A549 (cell line): Measurements from ENCODE around the gene PTCD1. TPM values are rescaled to one million over a fixed set of nuclear protein-coding genes. Genes with fewer than 3 reads are reported as not detected.

Experiments used
- ATAC-seq, 2 experiments: fragments of 200-7000 bp in 1 of 2; fragments of >200 bp in 1 of 2; cut with Nextera tagmentation in 1 of 2; cut with Tn5 transposase in 1 of 2; 3 replicates each; pipeline versions ENCODE4 v1.8.0 to v1.9.1; 2018 to 2020; ENCODE audit warnings: mild to moderate bottlenecking in 1 of 2, moderate library complexity in 1 of 2
- CTCF ChIA-PET: fragments of 300-600 bp; sonication (Branson Sonifier 250); formaldehyde crosslinking; extraction: SDS; loops from one replicate; lab custom pipeline; 2021; ENCODE audit warnings: antibody characterized with exemption, inconsistent platforms; lab: Yijun Ruan, JAX
- POLR2A ChIA-PET: fragments of 350-600 bp; formaldehyde crosslinking; extraction: SDS; loops from one replicate; lab custom pipeline; 2021; ENCODE audit warnings: antibody characterized with exemption, inconsistent platforms; lab: Yijun Ruan, JAX
- DNase-seq, 2 experiments: peaks; one replicate each; pipeline versions ENCODE4 v3.0.0 to v3.0.0-alpha.2; 2011 to 2016; ENCODE audit warnings: low read depth in 1 of 2, low spot score in 1 of 2
- FAIRE-seq: peaks from 2 replicates; lab custom pipeline; 2011; peaks lifted over from hg19 to GRCh38; lab: Jason Lieb, UNC
- H3K27ac ChIP-seq, 2 experiments: fragments of >200 bp; sonication (Bioruptor Twin); formaldehyde crosslinking; 3 replicates each; pipeline ENCODE4 v1.5.1; 2016 to 2017
- H3K4me1 ChIP-seq: fragments of >200 bp; sonication (Bioruptor Twin); formaldehyde crosslinking; 3 replicates; pipeline ENCODE4 v1.6.1; 2016
- H3K4me2 ChIP-seq: fragments of >200 bp; sonication (Bioruptor Twin); formaldehyde crosslinking; 3 replicates; pipeline ENCODE4 v1.6.1; 2016
- H3K4me3 ChIP-seq: fragments of >200 bp; sonication (Bioruptor Twin); formaldehyde crosslinking; 3 replicates; pipeline ENCODE4 v1.5.1; 2016
- H3K9me3 ChIP-seq: fragments of >200 bp; sonication (Bioruptor Twin); formaldehyde crosslinking; 3 replicates; pipeline ENCODE4 v1.6.1; 2016
- CBX2 ChIP-seq: fragments of 200-600 bp; sonication (generic); IDR thresholded peaks from 2 replicates; pipeline ENCODE4 v1.6.1; 2016; ENCODE audit warnings: low read depth, mild to moderate bottlenecking, borderline replicate concordance
- CEBPB ChIP-seq, 2 experiments: fragments of >200 bp in 1 of 2; sonication (Bioruptor Twin) in 1 of 2; formaldehyde crosslinking in 1 of 2; IDR thresholded peaks; 2 replicates each; pipeline ENCODE4 v1.6.1; 2012 to 2016
- CHD2 ChIP-seq: fragments of 150-350 bp; IDR thresholded peaks from 2 replicates; pipeline ENCODE4 v1.6.1; 2014; ENCODE audit warnings: low read length; ENCODE audit not compliant: partially characterized antibody
- FOSB ChIP-seq: fragments of 250-450 bp; sonication (Bioruptor Pico); IDR thresholded peaks from 2 replicates; pipeline ENCODE4 v1.5.0; 2020; ENCODE audit warnings: mild to moderate bottlenecking, moderate library complexity
- FOSL2 ChIP-seq, 2 experiments: fragments of 450-650 bp in 1 of 2; fragments of >200 bp in 1 of 2; sonication (Bioruptor Twin) in 1 of 2; formaldehyde crosslinking; IDR thresholded peaks; 2 replicates each; pipeline versions ENCODE4 v1.5.0 to v1.6.1; 2016 to 2020; ENCODE audit warnings: mild to moderate bottlenecking in 1 of 2, moderate library complexity in 1 of 2
- FOXS1 ChIP-seq: fragments of 250-450 bp; sonication (Bioruptor Pico); IDR thresholded peaks from 2 replicates; pipeline ENCODE4 v1.5.0; 2020; ENCODE audit warnings: mild to moderate bottlenecking, moderate library complexity
- HDAC2 ChIP-seq: fragments of 200-600 bp; sonication (generic); IDR thresholded peaks from 2 replicates; pipeline ENCODE4 v1.6.1; 2016
- HEYL ChIP-seq: fragments of 250-450 bp; sonication (Bioruptor Pico); IDR thresholded peaks from 2 replicates; pipeline ENCODE4 v1.8.0; 2021; ENCODE audit warnings: mild to moderate bottlenecking, moderate library complexity
- HOXA7 ChIP-seq: fragments of 250-450 bp; sonication (Bioruptor Pico); IDR thresholded peaks from 2 replicates; pipeline ENCODE4 v1.5.0; 2020; ENCODE audit warnings: mild to moderate bottlenecking, moderate library complexity
- HOXB5 ChIP-seq: fragments of 250-450 bp; sonication (Bioruptor Pico); IDR thresholded peaks from 2 replicates; pipeline ENCODE4 v1.5.0; 2020; ENCODE audit warnings: mild to moderate bottlenecking, moderate library complexity
- JUN ChIP-seq, 2 experiments: fragments of >200 bp; sonication (Bioruptor Twin); formaldehyde crosslinking; IDR thresholded peaks; 2 replicates in 1 of 2; 3 replicates in 1 of 2; pipeline ENCODE4 v1.6.1; 2016 to 2017
- KDM1A ChIP-seq: fragments of 200-600 bp; sonication (generic); IDR thresholded peaks from 2 replicates; pipeline ENCODE4 v1.6.1; 2016; ENCODE audit warnings: low read depth, mild to moderate bottlenecking
- MYC ChIP-seq: IDR thresholded peaks from 2 replicates; pipeline ENCODE4 v1.6.1; 2012; ENCODE audit warnings: mild to moderate bottlenecking, inconsistent platforms, low read length, improper control_type of control experiment, borderline replicate concordance
- NPAS2 ChIP-seq: fragments of 250-450 bp; sonication (Bioruptor Pico); IDR thresholded peaks from 2 replicates; pipeline ENCODE4 v1.8.0; 2022; ENCODE audit warnings: mild to moderate bottlenecking, moderate library complexity, borderline replicate concordance
- NR3C1 ChIP-seq: fragments of >200 bp; sonication (Bioruptor Twin); formaldehyde crosslinking; IDR thresholded peaks from 3 replicates; pipeline ENCODE4 v1.6.1; 2017
- RARB ChIP-seq: fragments of 250-450 bp; sonication (Bioruptor Pico); IDR thresholded peaks from 2 replicates; pipeline ENCODE4 v1.8.0; 2021; ENCODE audit warnings: mild to moderate bottlenecking, moderate library complexity
- SMC3 ChIP-seq: fragments of >200 bp; sonication (Bioruptor Twin); formaldehyde crosslinking; IDR thresholded peaks from 3 replicates; pipeline ENCODE4 v1.6.1; 2018; ENCODE audit warnings: inconsistent platforms
- SREBF2 ChIP-seq: fragments of 450-650 bp; IDR thresholded peaks from 2 replicates; pipeline ENCODE4 v1.6.1; 2014; ENCODE audit warnings: mild to moderate bottlenecking, moderate library complexity
- ZNF302 ChIP-seq: fragments of 250-450 bp; sonication (Bioruptor Pico); IDR thresholded peaks from 2 replicates; pipeline ENCODE4 v1.9.0; 2021; ENCODE audit warnings: inconsistent platforms, mild to moderate bottlenecking, moderate library complexity
- WGBS: methylation state at CpG from one replicate; pipeline ENCODE4 v1.1.6; 2017; ENCODE audit errors: missing lambda C conversion rate; 5-methylcytosine and 5-hydroxymethylcytosine counted together
- polyA plus RNA-seq, 4 experiments: library from polyadenylated mRNA; depleted of rRNA in 3 of 4; stranded (reverse); fragments of >200 nt; fragmentation: RNase III in 1 of 4; extraction: RNeasy Plus Mini Kit Qiagen cat#74134 plus additional on column Dnase treatment in 1 of 4; gene quantifications; 2 replicates in 3 of 4; 3 replicates in 1 of 4; pipeline ENCODE4 v1.2.3, GENCODE V29; 2011 to 2017
- TF ChIP-seq, protein P1 (sequence below): fragments of >200 bp; sonication (Bioruptor Twin); formaldehyde crosslinking; IDR thresholded peaks from 2 replicates; pipeline ENCODE4 v1.6.1; 2016
- TF ChIP-seq, protein P2 (sequence below): IDR thresholded peaks from 2 replicates; pipeline ENCODE4 v1.6.1; 2012
- TF ChIP-seq, protein P3 (sequence below): IDR thresholded peaks from 2 replicates; pipeline ENCODE4 v1.6.1; 2012

The PTCD1 gene
- polyA plus RNA-seq, 2 of the 4 experiments (the other 2 are of a cell fraction), result 3.9 to 5.4 TPM

DNA sequence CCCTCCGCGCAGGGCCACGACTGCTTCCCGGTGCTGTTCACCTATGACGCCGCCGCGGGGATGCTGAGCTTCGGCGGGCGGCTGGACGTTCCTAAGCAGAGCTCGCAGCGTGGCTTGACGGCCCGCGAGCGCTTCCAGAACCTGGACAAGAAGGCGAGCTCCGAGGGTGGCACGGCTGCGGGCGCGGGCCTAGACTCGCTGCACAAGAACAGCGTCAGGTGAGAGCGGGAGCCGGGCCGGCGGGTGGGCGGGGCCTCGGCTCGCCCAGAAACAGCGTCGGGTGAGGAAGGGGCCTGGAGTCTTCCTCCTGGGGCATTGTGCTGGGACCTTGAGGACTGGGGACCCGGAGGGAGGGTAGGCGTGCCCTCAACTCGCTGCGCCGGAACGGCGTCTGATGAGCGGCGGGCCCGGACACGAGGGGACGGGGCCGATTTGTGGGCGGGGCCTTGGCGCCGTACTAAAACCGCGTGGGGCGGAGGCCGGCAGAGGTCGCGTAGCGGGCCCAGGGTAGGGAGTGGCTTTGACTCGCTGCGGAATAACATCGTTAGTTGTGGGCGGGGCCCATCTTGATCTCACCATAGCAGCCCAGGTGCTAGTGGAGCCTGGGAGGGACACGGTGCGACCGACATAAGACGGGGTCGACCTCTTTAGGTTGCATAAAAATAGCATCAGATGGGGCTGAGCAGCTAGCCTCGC is 45.8 kb downstream of the PTCD1 start:
- no peak overlapping the region for H3K4me2 ChIP-seq
- TF ChIP-seq HOXA7 (CRISPR knock-in tag) (no peak), HDAC2 (no peak), CEBPB (IDR thresholded peaks at IDR 0.05) (no peak), HOXB5 (CRISPR knock-in tag) (no peak), ZNF302 (CRISPR knock-in tag) (no peak), JUN (IDR thresholded peaks at IDR 0.05) (no peak), NR3C1 (no peak), SMC3 (no peak), HEYL (no peak), CBX2 (no peak), FOXS1 (CRISPR knock-in tag) (no peak), FOSL2 (IDR thresholded peaks at IDR 0.05) (no peak), FOSL2 (CRISPR knock-in tag; IDR thresholded peaks at IDR 0.05) (no peak), KDM1A (no peak), SREBF2 (no peak)
- TF ChIP-seq, protein P1, sequence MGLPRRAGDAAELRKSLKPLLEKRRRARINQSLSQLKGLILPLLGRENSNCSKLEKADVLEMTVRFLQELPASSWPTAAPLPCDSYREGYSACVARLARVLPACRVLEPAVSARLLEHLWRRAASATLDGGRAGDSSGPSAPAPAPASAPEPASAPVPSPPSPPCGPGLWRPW, result no peak
- TF ChIP-seq, all 56 proteins: peak for 0
- no peak overlapping the region for H3K4me3 ChIP-seq
- H3K4me1 ChIP-seq, result no peaks in the 10 kb centered on the region
- H3K27ac ChIP-seq, result no peak overlapping the region
- DNase-seq, result no peak
- POLR2A ChIA-PET, result interaction anchor here (0.8 to 2.6 kb wide), 2 partner anchors 15 to 16 kb away, joined by 3 to 8 read pairs; partner anchors contain the start of genes BUD31 and PDAP1
- ATAC-seq, result no peak
- H3K9me3 ChIP-seq, result no peaks in the 10 kb centered on the region
- WGBS, result 95% methylated on average over 64 of the region's 68 CpGs
- CTCF ChIA-PET, result interaction anchor here (0.8 to 1.2 kb wide), 3 partner anchors 13 to 352 kb away, joined by 3 to 4 read pairs (median 3); partner anchors contain the start of gene PDAP1
- no peak for FAIRE-seq

DNA sequence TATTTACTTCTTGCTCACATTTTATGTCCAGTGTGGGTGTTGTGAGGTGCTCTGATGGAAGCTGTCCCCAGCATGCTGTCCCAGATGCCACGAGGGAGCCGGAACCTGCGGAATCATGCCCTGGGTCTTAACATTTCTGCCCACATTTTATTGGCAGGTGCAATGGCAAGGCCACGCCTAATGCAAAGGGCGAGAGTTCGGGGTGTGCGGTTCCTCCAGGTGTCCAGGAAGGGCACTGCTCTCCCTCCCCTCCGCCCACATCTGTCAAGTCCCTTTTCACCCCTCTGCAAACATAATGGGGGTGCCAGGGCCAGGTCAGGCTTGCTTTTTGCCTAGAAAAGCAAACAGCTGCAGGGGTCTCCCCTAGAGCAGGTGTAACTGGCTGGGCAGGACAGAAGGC is 46.6 kb downstream of the PTCD1 start:
- H3K27ac ChIP-seq, result no peak overlapping the region
- no peaks in the 10 kb centered on the region for H3K9me3 ChIP-seq
- TF ChIP-seq FOSB (CRISPR knock-in tag) (no peak), NPAS2 (CRISPR knock-in tag) (no peak), RARB (CRISPR knock-in tag) (no peak), HDAC2 (no peak), MYC (no peak), FOXS1 (CRISPR knock-in tag) (no peak), CHD2 (no peak)
- TF ChIP-seq, protein P2, sequence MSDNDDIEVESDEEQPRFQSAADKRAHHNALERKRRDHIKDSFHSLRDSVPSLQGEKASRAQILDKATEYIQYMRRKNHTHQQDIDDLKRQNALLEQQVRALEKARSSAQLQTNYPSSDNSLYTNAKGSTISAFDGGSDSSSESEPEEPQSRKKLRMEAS, result no peak
- TF ChIP-seq, protein P3, sequence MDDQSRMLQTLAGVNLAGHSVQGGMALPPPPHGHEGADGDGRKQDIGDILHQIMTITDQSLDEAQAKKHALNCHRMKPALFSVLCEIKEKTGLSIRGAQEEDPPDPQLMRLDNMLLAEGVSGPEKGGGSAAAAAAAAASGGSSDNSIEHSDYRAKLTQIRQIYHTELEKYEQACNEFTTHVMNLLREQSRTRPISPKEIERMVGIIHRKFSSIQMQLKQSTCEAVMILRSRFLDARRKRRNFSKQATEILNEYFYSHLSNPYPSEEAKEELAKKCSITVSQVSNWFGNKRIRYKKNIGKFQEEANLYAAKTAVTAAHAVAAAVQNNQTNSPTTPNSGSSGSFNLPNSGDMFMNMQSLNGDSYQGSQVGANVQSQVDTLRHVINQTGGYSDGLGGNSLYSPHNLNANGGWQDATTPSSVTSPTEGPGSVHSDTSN, result no peak
- CTCF ChIA-PET, result interaction anchor here (0.8 to 1.2 kb wide), 3 partner anchors 14 to 352 kb away, joined by 3 to 4 read pairs (median 3); partner anchors contain the start of gene PDAP1
- no peaks in the 10 kb centered on the region for H3K4me1 ChIP-seq
- WGBS, result 97% methylated on average over 8 of the region's 8 CpGs
- no peak overlapping the region for H3K4me2 ChIP-seq
- no peak overlapping the region for H3K4me3 ChIP-seq
- POLR2A ChIA-PET, result interaction anchor here (0.8 kb wide), 1 partner anchor 17 kb away, joined by 3 read pairs; the partner anchor contains the start of gene BUD31
- FAIRE-seq, result no peak
- ATAC-seq, result no peak
- no peak for DNase-seq

DNA sequence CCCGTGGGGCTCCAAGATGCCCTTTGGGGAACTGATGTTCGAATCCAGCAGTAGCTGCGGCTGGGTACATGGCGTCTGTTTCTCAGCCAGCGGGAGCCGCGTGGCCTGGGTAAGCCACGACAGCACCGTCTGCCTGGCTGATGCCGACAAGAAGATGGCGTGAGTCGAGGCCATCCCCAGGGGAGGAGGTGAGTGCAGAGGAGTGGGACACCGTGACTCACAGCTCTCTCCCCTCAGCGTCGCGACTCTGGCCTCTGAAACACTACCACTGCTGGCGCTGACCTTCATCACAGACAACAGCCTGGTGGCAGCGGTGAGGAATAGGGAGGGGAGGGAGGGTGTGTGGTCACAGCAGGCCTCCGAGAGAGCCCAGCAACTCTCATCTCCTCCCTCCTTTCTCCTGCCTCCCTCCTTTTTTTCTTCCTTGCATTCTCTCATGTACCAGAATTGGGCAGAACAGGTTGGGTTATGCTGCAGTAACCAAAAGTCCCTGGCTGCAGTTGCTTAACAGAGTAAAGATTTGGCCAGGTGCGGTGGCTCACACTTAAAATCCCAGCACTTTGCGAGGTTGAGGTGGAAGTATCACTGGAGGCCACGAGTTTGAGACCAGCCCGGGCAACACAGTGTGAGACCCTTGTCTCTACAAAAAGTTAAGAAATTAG is 47.5 kb downstream of the PTCD1 start:
- DNase-seq (no peak), FAIRE-seq (no peak), ATAC-seq (no peak)
- H3K4me1 ChIP-seq, result no peaks in the 10 kb centered on the region
- no peak overlapping the region for H3K4me2 ChIP-seq
- no peak overlapping the region for H3K4me3 ChIP-seq
- TF ChIP-seq JUN (IDR thresholded peaks at IDR 0.05), result peak in 1 of 2 experiments; percentile 16; a peak in 1 of 5 replicates
- TF ChIP-seq NR3C1, result no peak
- no peak overlapping the region for H3K27ac ChIP-seq
- no peaks in the 10 kb centered on the region for H3K9me3 ChIP-seq
- WGBS, result 93% methylated on average over 23 of the region's 23 CpGs
- ChIA-PET POLR2A (no interaction called here), CTCF (interaction anchor here (1.2 kb wide), 1 partner anchor 25 kb away, joined by 3 read pairs; no protein-coding TSS in a partner anchor)
